Loucy (cell line): ENCODE measurements around the gene SDCBP2.

Source experiments
- H2AFZ ChIP-seq: fragments of 200-600 bp; sonication (generic); 2 replicates; pipeline ENCODE4 v1.6.0; 2016; ENCODE audit warnings: antibody characterized with exemption, mild to moderate bottlenecking, low read length, moderate library complexity
- H3F3A ChIP-seq: fragments of 200-600 bp; 2 replicates; pipeline ENCODE4 v1.6.0; 2016; ENCODE audit warnings: antibody characterized with exemption, low read depth, mild to moderate bottlenecking
- H3K27me3 ChIP-seq: fragments of 200-600 bp; sonication (generic); 2 replicates; pipeline ENCODE4 v1.6.1; 2014; ENCODE audit warnings: low read length, mild to moderate bottlenecking; ENCODE audit not compliant: insufficient read depth, poor library complexity, severe bottlenecking
- H3K36me3 ChIP-seq: fragments of 200-600 bp; sonication (generic); 2 replicates; pipeline ENCODE4 v1.6.1; 2016; ENCODE audit warnings: low read length; ENCODE audit not compliant: insufficient read depth
- H3K4me1 ChIP-seq: fragments of 200-600 bp; sonication (generic); 2 replicates; pipeline ENCODE4 v1.5.1; 2014; ENCODE audit warnings: low read length, mild to moderate bottlenecking; ENCODE audit not compliant: insufficient read depth, poor library complexity, severe bottlenecking
- H3K4me2 ChIP-seq: fragments of 200-600 bp; sonication (generic); 2 replicates; pipeline ENCODE4 v1.6.0; 2014; ENCODE audit warnings: antibody characterized with exemption, low read length, low read depth, mild to moderate bottlenecking; ENCODE audit not compliant: poor library complexity, severe bottlenecking
- H3K4me3 ChIP-seq: fragments of 200-600 bp; sonication (generic); 2 replicates; pipeline ENCODE4 v1.5.1; 2014; ENCODE audit warnings: low read length, mild to moderate bottlenecking, mixed read lengths; ENCODE audit not compliant: poor library complexity, severe bottlenecking
- H3K79me2 ChIP-seq: fragments of 200-600 bp; sonication (generic); 2 replicates; pipeline ENCODE4 v1.6.1; 2014; ENCODE audit warnings: low read length; ENCODE audit not compliant: insufficient read depth
- H3K9ac ChIP-seq: fragments of 200-600 bp; sonication (generic); 2 replicates; pipeline ENCODE4 v1.6.0; 2014; ENCODE audit warnings: mild to moderate bottlenecking, low read depth, low read length, moderate library complexity; ENCODE audit not compliant: poor library complexity, severe bottlenecking
- H3K9me2 ChIP-seq: fragments of 200-600 bp; sonication (generic); replicated peaks from 2 replicates; pipeline ENCODE4 v1.6.1; 2016; ENCODE audit warnings: low read depth, low read length, mixed read lengths
- H3K9me3 ChIP-seq: fragments of 200-600 bp; sonication (generic); 2 replicates; pipeline ENCODE4 v1.6.1; 2014; ENCODE audit warnings: mild to moderate bottlenecking, antibody characterized with exemption, low read length, low read depth; ENCODE audit not compliant: insufficient read depth
- H4K20me1 ChIP-seq: fragments of 200-600 bp; sonication (generic); 2 replicates; pipeline ENCODE4 v1.6.0; 2014; ENCODE audit warnings: antibody characterized with exemption, low read length, mild to moderate bottlenecking; ENCODE audit not compliant: insufficient read depth, poor library complexity, severe bottlenecking
- EZH2phosphoT487 ChIP-seq: fragments of 200-600 bp; IDR thresholded peaks from 2 replicates; pipeline ENCODE4 v1.6.1; 2018; ENCODE audit warnings: antibody characterized with exemption, mild to moderate bottlenecking, moderate library complexity, borderline replicate concordance
- TF ChIP-seq, protein P1 (sequence below): fragments of 200-600 bp; sonication (generic); conservative IDR thresholded peaks from 2 replicates; pipeline ENCODE4 v1.5.1; 2014; ENCODE audit warnings: mild to moderate bottlenecking, antibody characterized with exemption, low read length

SDCBP2 gene

DNA sequence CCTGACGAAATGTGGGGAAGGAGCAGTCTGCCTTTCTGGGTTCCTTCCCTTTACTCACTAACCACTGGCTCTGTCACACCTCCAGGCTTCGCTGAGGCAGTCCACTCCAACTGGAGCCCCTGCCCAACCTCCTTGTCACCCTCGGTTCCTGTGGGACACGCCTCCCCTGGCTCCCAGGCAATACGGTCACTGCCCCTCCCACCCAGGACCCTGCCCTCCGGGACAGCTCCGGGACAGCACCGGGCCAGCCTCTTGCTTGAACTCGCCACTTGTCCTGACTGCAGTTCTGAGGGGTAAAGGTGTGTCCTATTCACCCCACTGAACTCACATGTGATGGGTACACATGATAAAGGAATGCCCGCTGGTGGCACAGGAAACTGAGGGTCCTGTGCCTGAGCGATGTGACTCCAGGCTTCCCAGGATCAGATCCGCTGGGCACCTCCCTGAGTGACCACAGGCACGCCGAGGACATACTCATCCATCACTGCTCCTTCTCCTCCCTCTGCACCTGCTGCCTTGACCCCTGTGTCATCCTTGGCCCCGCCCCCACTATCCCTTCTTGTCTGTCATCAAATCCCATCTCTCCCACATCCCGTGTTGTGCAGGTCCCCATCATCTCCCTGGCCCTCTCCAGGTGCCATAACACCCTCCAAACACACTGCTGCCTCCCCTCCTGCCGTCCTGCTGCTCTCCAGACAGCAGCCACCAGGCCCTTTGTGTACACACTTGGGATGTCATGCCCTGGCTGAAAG, 7.9 kb downstream of the SDCBP2 start:
- Histone ChIP-seq H3K27me3 (no peaks in the 10 kb centered on the region), H3K4me1 (peaks cover 20% of the 10 kb centered on the region), H3K79me2 (peaks cover 9% of the 10 kb centered on the region), H3K9me3 (no peaks in the 10 kb centered on the region), H3K9ac (no peak overlapping the region), H3F3A (no peaks in the 10 kb centered on the region), H3K36me3 (no peaks in the 10 kb centered on the region), H3K9me2 (no peaks in the 10 kb centered on the region), H2AFZ (no peak overlapping the region), H3K4me3 (no peak overlapping the region), H3K4me2 (no peak overlapping the region), H4K20me1 (no peaks in the 10 kb centered on the region)
- TF ChIP-seq EZH2phosphoT487 = no peak
- TF ChIP-seq, protein P1, sequence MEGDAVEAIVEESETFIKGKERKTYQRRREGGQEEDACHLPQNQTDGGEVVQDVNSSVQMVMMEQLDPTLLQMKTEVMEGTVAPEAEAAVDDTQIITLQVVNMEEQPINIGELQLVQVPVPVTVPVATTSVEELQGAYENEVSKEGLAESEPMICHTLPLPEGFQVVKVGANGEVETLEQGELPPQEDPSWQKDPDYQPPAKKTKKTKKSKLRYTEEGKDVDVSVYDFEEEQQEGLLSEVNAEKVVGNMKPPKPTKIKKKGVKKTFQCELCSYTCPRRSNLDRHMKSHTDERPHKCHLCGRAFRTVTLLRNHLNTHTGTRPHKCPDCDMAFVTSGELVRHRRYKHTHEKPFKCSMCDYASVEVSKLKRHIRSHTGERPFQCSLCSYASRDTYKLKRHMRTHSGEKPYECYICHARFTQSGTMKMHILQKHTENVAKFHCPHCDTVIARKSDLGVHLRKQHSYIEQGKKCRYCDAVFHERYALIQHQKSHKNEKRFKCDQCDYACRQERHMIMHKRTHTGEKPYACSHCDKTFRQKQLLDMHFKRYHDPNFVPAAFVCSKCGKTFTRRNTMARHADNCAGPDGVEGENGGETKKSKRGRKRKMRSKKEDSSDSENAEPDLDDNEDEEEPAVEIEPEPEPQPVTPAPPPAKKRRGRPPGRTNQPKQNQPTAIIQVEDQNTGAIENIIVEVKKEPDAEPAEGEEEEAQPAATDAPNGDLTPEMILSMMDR = no peak

DNA sequence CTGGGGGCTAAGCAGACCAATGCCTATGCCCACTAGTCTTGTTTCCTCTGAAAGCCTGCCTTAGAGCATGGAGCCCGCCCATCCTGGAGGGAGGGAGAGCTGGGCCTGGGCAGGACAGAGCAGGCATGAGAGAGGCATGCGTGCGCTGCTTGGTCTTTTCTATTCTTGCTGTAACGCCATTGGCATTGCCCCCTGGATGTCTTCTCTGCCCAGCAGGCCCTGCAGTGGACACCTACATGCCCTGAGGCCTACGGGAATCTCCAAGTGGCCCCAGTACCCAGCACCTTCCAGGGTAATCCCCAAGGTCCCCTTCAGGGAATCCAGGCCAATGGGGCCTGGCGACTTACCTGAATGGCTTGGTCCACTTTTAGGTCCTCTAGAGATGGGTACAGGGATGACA, 8.9 kb downstream of the SDCBP2 start:
- TF ChIP-seq, protein P1 = no peak
- TF ChIP-seq EZH2phosphoT487 = no peak
- H3K9me2 ChIP-seq = no peaks in the 10 kb centered on the region
- H2AFZ ChIP-seq = no peak overlapping the region
- H3K27me3 ChIP-seq = no peaks in the 10 kb centered on the region
- no peaks in the 10 kb centered on the region for H3K79me2 ChIP-seq
- peaks cover 14% of the 10 kb centered on the region for H3K4me1 ChIP-seq
- no peaks in the 10 kb centered on the region for H3F3A ChIP-seq
- H4K20me1 ChIP-seq = no peaks in the 10 kb centered on the region
- no peaks in the 10 kb centered on the region for H3K36me3 ChIP-seq
- no peak overlapping the region for H3K4me3 ChIP-seq
- no peaks in the 10 kb centered on the region for H3K9me3 ChIP-seq
- H3K4me2 ChIP-seq = no peak overlapping the region
- H3K9ac ChIP-seq = no peak overlapping the region

DNA sequence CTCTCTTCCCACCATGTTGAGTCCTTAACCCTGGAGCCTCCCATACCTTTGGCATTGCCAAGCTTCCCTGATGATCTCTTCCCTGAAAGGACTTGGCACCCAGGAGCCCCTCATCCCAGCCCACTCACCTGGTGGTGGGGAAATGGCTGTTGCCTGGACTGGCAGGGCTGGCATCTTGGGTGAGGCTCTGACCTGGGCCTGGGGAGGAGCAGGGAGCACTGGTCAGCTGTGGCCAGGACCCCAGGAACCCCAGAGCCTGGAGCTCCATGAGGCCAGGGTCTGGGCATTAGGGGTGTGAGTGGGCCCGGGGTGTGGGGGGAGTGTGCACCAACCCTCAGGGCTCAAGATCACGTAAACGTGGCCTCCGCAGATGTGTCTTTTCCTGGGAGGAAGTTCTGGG, 9.5 kb downstream of the SDCBP2 start:
- Histone ChIP-seq H3K4me2 (no peak overlapping the region), H4K20me1 (no peaks in the 10 kb centered on the region), H3K4me3 (no peak overlapping the region), H3K9ac (no peak overlapping the region), H2AFZ (no peak overlapping the region), H3K9me3 (no peaks in the 10 kb centered on the region), H3K36me3 (no peaks in the 10 kb centered on the region), H3K79me2 (no peaks in the 10 kb centered on the region), H3K27me3 (no peaks in the 10 kb centered on the region), H3K4me1 (peaks cover 9% of the 10 kb centered on the region), H3K9me2 (no peaks in the 10 kb centered on the region), H3F3A (no peaks in the 10 kb centered on the region)
- TF ChIP-seq EZH2phosphoT487 = no peak
- TF ChIP-seq, protein P1 = no peak
